Measurements from ENCODE around the gene DIPK1B.
"Not testable (repeated sequence)": the region's sequence is repeated elsewhere in the genome, so short reads cannot be mapped to it uniquely, and the experiment has no call there.

- TF ChIP-seq CTCF, POLR2A, POLR2AphosphoS5 (IDR thresholded peaks at IDR 0.05): not testable (repeated sequence)
Observed at GRCh38 chr9:136704741-136705140, 7.6 kb upstream of the DIPK1B start.
